Left ventricle myocardium inferior (tissue), 1 donor: ENCODE data around the gene TFB1M. TPM values are rescaled to one million over a fixed set of nuclear protein-coding genes. Genes with fewer than 3 reads are reported as not detected.

ENCODE experiments used
- DNase-seq: peaks from one replicate; pipeline ENCODE4 v3.0.0-alpha.2; 2020
- H3K27ac ChIP-seq: fragments of 200-600 bp; replicated peaks from 2 replicates; pipeline ENCODE4 v1.8.0; 2021
- H3K27me3 ChIP-seq: fragments of 200-600 bp; 2 replicates; pipeline ENCODE4 v1.8.0; 2021; ENCODE audit warnings: low read depth
- H3K36me3 ChIP-seq: fragments of 200-600 bp; 2 replicates; pipeline ENCODE4 v1.8.0; 2021
- H3K4me1 ChIP-seq: fragments of 200-600 bp; 2 replicates; pipeline ENCODE4 v1.8.0; 2021
- H3K4me3 ChIP-seq: fragments of 200-600 bp; 2 replicates; pipeline ENCODE4 v1.8.0; 2021; ENCODE audit warnings: mild to moderate bottlenecking, moderate library complexity
- H3K9me3 ChIP-seq: fragments of 200-600 bp; replicated peaks from 2 replicates; pipeline ENCODE4 v1.8.0; 2021
- CTCF ChIP-seq: fragments of 200-600 bp; IDR thresholded peaks from 2 replicates; pipeline ENCODE4 v1.8.0; 2021; ENCODE audit warnings: antibody characterized with exemption, mild to moderate bottlenecking, borderline replicate concordance
- intact Hi-C: fragments of 100-400 bp; cut with micrococcal nuclease; formaldehyde crosslinking; loops from one replicate; pipeline ENCODE4 v1.11.0; 2022
- total RNA-seq: library from RNA; stranded (reverse); fragmentation: NEBNext Ultra II Directional; extraction: Animal tissue kit (Norgen Biotek cat#: 25700); gene quantifications from one replicate; pipeline ENCODE4 v1.2.1, GENCODE V29; 2021
- donor health status: DM: no; HTN: yes; CAD: no; lungs with severe emphysema.

Gene TFB1M
- total RNA-seq, 1 donor from 2014 or later: 18.8 TPM

- Histone ChIP-seq H3K4me1 (no peaks in the 10 kb centered on the region), H3K27ac (no peak overlapping the region), H3K27me3 (no peaks in the 10 kb centered on the region), H3K9me3 (no peaks in the 10 kb centered on the region), H3K36me3 (no peaks in the 10 kb centered on the region), H3K4me3 (no peak overlapping the region)
- no peak for TF ChIP-seq CTCF
- DNase-seq: no peak
- intact Hi-C loops: no loop called here
These were observed 13.8 kb upstream of the TFB1M start for GRCh38 chr6:155328074-155328538.

- intact Hi-C loops: no loop called here
- Histone ChIP-seq H3K27me3 (no peaks in the 10 kb centered on the region), H3K36me3 (no peaks in the 10 kb centered on the region), H3K27ac (no peak overlapping the region), H3K9me3 (no peaks in the 10 kb centered on the region), H3K4me1 (no peaks in the 10 kb centered on the region), H3K4me3 (no peak overlapping the region)
- no peak for DNase-seq
- peak; percentile 85 for TF ChIP-seq CTCF
These were observed 13.2 kb upstream of the TFB1M start for GRCh38 chr6:155327326-155328073.

GRCh38 chr6:155325700-155326516 is 11.6 kb upstream of the TFB1M start:
- Histone ChIP-seq H3K9me3 (no peaks in the 10 kb centered on the region), H3K4me3 (peak overlapping the region; percentile 43), H3K36me3 (no peaks in the 10 kb centered on the region), H3K27me3 (no peaks in the 10 kb centered on the region), H3K27ac (no peak overlapping the region), H3K4me1 (no peaks in the 10 kb centered on the region)
- no peak for DNase-seq
- intact Hi-C loops: no loop called here
- TF ChIP-seq CTCF: no peak

GRCh38 chr6:155324993-155325392 is 10.7 kb upstream of the TFB1M start:
- intact Hi-C loops: no loop called here
- H3K27ac ChIP-seq: no peak overlapping the region
- no peaks in the 10 kb centered on the region for H3K36me3 ChIP-seq
- no peak overlapping the region for H3K4me3 ChIP-seq
- no peak for TF ChIP-seq CTCF
- H3K27me3 ChIP-seq: no peaks in the 10 kb centered on the region
- H3K4me1 ChIP-seq: no peaks in the 10 kb centered on the region
- no peaks in the 10 kb centered on the region for H3K9me3 ChIP-seq
- no peak for DNase-seq

- Histone ChIP-seq H3K9me3 (no peaks in the 10 kb centered on the region), H3K4me3 (no peak overlapping the region), H3K27ac (no peak overlapping the region), H3K36me3 (no peaks in the 10 kb centered on the region), H3K27me3 (no peaks in the 10 kb centered on the region), H3K4me1 (no peaks in the 10 kb centered on the region)
- DNase-seq: no peak
- intact Hi-C loops: no loop called here
- TF ChIP-seq CTCF: no peak
These were observed 9.9 kb upstream of the TFB1M start for GRCh38 chr6:155324172-155324571.
